HEK293 (cell line): ENCODE measurements around the gene ARV1.

Experiments used
- FEZF1 ChIP-seq: fragments of 450-650 bp; formaldehyde crosslinking; IDR thresholded peaks from 2 replicates; pipeline ENCODE4 v1.5.1; 2016; ENCODE audit warnings: missing biosample characterization, missing genetic modification characterization
- GLIS1 ChIP-seq: fragments of 450-650 bp; formaldehyde crosslinking; IDR thresholded peaks from 2 replicates; pipeline ENCODE4 v1.5.1; 2016; ENCODE audit warnings: missing biosample characterization, missing genetic modification characterization
- HOXA7 ChIP-seq: sonication (generic); formaldehyde crosslinking; IDR thresholded peaks from 2 replicates; pipeline ENCODE4 v1.8.1; 2022; ENCODE audit warnings: missing genetic modification reagents, borderline replicate concordance
- HOXD13 ChIP-seq: sonication (generic); formaldehyde crosslinking; IDR thresholded peaks from 2 replicates; pipeline ENCODE4 v1.8.0; 2022; ENCODE audit warnings: missing genetic modification reagents, borderline replicate concordance
- KLF7 ChIP-seq: fragments of 450-650 bp; formaldehyde crosslinking; IDR thresholded peaks from 2 replicates; pipeline ENCODE4 v1.5.1; 2016; ENCODE audit warnings: missing biosample characterization, missing genetic modification characterization, borderline replicate concordance
- MEIS1 ChIP-seq: sonication (generic); formaldehyde crosslinking; IDR thresholded peaks from 2 replicates; pipeline ENCODE4 v1.8.1; 2022; ENCODE audit warnings: missing genetic modification reagents, mild to moderate bottlenecking, borderline replicate concordance
- MYNN ChIP-seq: fragments of 450-650 bp; formaldehyde crosslinking; IDR thresholded peaks from 2 replicates; pipeline ENCODE4 v1.5.1; 2016; ENCODE audit warnings: missing biosample characterization, missing genetic modification characterization, borderline replicate concordance
- ZBTB17 ChIP-seq: fragments of 450-650 bp; formaldehyde crosslinking; IDR thresholded peaks from 2 replicates; pipeline ENCODE4 v1.5.1; 2016; ENCODE audit warnings: missing biosample characterization, missing genetic modification characterization
- ZBTB20 ChIP-seq: fragments of 450-650 bp; formaldehyde crosslinking; IDR thresholded peaks from 2 replicates; pipeline ENCODE4 v1.5.1; 2016; ENCODE audit warnings: missing biosample characterization, missing genetic modification characterization
- ZBTB21 ChIP-seq: fragments of 450-650 bp; formaldehyde crosslinking; IDR thresholded peaks from 2 replicates; pipeline ENCODE4 v1.5.1; 2017; ENCODE audit warnings: missing biosample characterization, missing genetic modification characterization
- ZBTB8A ChIP-seq: fragments of 450-650 bp; formaldehyde crosslinking; IDR thresholded peaks from 2 replicates; pipeline ENCODE4 v1.5.1; 2016; ENCODE audit warnings: missing biosample characterization, missing genetic modification characterization
- ZFP69B ChIP-seq: fragments of 450-650 bp; formaldehyde crosslinking; IDR thresholded peaks from 2 replicates; pipeline ENCODE4 v1.5.1; 2016; ENCODE audit warnings: missing biosample characterization, missing genetic modification characterization
- ZNF133 ChIP-seq: fragments of 450-650 bp; formaldehyde crosslinking; IDR thresholded peaks from 2 replicates; pipeline ENCODE4 v1.5.1; 2016; ENCODE audit warnings: missing biosample characterization, missing genetic modification characterization
- ZNF146 ChIP-seq: fragments of 450-650 bp; formaldehyde crosslinking; IDR thresholded peaks from 2 replicates; pipeline ENCODE4 v1.5.1; 2016; ENCODE audit warnings: missing biosample characterization, missing genetic modification characterization
- ZNF214 ChIP-seq: fragments of 450-650 bp; formaldehyde crosslinking; IDR thresholded peaks from 2 replicates; pipeline ENCODE4 v1.5.1; 2017; ENCODE audit warnings: missing biosample characterization, mild to moderate bottlenecking, missing genetic modification characterization, borderline replicate concordance
- ZNF24 ChIP-seq: fragments of 450-650 bp; formaldehyde crosslinking; IDR thresholded peaks from 2 replicates; pipeline ENCODE4 v1.5.1; 2016; ENCODE audit warnings: missing biosample characterization, missing genetic modification characterization
- ZNF311 ChIP-seq: fragments of 450-650 bp; formaldehyde crosslinking; IDR thresholded peaks from 2 replicates; pipeline ENCODE4 v1.5.1; 2017; ENCODE audit warnings: missing biosample characterization, missing genetic modification characterization, borderline replicate concordance
- ZNF391 ChIP-seq: fragments of 450-650 bp; formaldehyde crosslinking; IDR thresholded peaks from 2 replicates; pipeline ENCODE4 v1.5.1; 2016; ENCODE audit warnings: low read depth, missing biosample characterization, missing genetic modification characterization, borderline replicate concordance
- ZNF423 ChIP-seq: fragments of 450-650 bp; formaldehyde crosslinking; IDR thresholded peaks from 2 replicates; pipeline ENCODE4 v1.5.1; 2016; ENCODE audit warnings: missing biosample characterization, missing genetic modification characterization
- ZNF426 ChIP-seq: fragments of 450-650 bp; formaldehyde crosslinking; IDR thresholded peaks from 2 replicates; pipeline ENCODE4 v1.5.1; 2017; ENCODE audit warnings: missing biosample characterization, missing genetic modification characterization, mild to moderate bottlenecking, inconsistent platforms, moderate library complexity
- ZNF48 ChIP-seq: fragments of 450-650 bp; formaldehyde crosslinking; IDR thresholded peaks from 2 replicates; pipeline ENCODE4 v1.5.1; 2016; ENCODE audit warnings: missing biosample characterization, missing genetic modification characterization
- ZNF610 ChIP-seq: fragments of 450-650 bp; formaldehyde crosslinking; IDR thresholded peaks from 2 replicates; pipeline ENCODE4 v1.5.1; 2016; ENCODE audit warnings: missing biosample characterization, missing genetic modification characterization, borderline replicate concordance
- ZNF664 ChIP-seq: fragments of 450-650 bp; formaldehyde crosslinking; IDR thresholded peaks from 2 replicates; pipeline ENCODE4 v1.5.1; 2016; ENCODE audit warnings: missing biosample characterization, missing genetic modification characterization
- TF ChIP-seq, protein P1 (sequence below): fragments of 450-650 bp; formaldehyde crosslinking; IDR thresholded peaks from 2 replicates; pipeline ENCODE4 v1.5.1; 2016; ENCODE audit warnings: missing biosample characterization, missing genetic modification characterization, low read depth
- TF ChIP-seq, protein P2 (sequence below): fragments of 450-650 bp; formaldehyde crosslinking; IDR thresholded peaks from 2 replicates; pipeline ENCODE4 v1.5.1; 2016; ENCODE audit warnings: missing biosample characterization, missing genetic modification characterization
- TF ChIP-seq, protein P3 (sequence below): fragments of 450-650 bp; formaldehyde crosslinking; IDR thresholded peaks from 2 replicates; pipeline ENCODE4 v1.5.1; 2016; ENCODE audit warnings: missing biosample characterization, missing genetic modification characterization
- TF ChIP-seq, protein P4 (sequence below): fragments of 450-650 bp; formaldehyde crosslinking; IDR thresholded peaks from 2 replicates; pipeline ENCODE4 v1.5.1; 2016; ENCODE audit warnings: missing biosample characterization, missing genetic modification characterization
- TF ChIP-seq, protein P5 (sequence below): fragments of 450-650 bp; formaldehyde crosslinking; IDR thresholded peaks from 2 replicates; pipeline ENCODE4 v1.5.1; 2017; ENCODE audit warnings: missing biosample characterization, missing genetic modification characterization

The ARV1 gene

DNA sequence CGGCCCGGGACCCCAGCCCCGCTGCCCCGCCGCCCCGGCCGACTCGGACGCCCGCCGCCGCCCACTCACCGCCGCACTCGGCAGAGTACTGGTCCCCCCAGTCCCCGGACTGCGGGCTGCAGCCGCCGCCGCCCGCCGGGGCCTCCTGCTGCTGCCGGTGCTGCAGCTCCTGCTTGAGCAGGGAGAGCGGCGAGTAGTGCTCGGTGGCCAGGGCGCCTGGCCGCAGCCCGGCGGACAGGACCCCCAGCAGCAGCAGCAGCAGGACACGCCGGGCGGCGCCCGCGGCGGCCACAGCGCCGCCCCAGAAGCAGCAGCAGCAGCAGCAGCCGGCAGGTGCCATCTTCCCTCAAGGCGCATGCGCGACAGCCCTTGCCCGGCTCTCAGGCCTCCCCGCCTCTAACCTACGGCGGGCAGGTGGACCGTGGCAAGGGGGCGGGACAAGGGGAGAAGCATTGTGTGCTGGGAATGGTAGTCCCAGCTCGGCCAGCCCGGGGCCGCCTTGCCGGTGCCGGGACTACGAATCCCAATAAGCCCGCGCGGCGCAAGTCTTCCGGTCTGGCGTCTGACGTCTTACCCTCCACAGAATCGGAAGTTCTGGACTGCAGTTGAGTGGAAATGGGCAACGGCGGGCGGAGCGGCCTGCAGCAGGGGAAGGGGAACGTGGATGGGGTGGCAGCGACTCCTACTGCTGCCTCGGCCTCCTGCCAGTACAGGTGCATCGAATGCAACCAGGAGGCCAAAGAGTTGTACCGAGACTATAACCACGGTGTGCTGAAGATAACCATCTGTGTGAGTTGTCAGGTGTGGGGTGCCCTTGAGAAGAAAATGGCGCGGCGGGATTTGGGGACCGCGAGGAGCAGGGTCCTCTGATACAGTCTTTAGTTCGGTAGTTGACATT is at the start of gene ARV1, which contains the start of gene TTC13 (continued):
- TF ChIP-seq, protein P1, sequence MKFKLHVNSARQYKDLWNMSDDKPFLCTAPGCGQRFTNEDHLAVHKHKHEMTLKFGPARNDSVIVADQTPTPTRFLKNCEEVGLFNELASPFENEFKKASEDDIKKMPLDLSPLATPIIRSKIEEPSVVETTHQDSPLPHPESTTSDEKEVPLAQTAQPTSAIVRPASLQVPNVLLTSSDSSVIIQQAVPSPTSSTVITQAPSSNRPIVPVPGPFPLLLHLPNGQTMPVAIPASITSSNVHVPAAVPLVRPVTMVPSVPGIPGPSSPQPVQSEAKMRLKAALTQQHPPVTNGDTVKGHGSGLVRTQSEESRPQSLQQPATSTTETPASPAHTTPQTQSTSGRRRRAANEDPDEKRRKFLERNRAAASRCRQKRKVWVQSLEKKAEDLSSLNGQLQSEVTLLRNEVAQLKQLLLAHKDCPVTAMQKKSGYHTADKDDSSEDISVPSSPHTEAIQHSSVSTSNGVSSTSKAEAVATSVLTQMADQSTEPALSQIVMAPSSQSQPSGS (tag by site-specific recombination): peak; percentile 68
- no peak for TF ChIP-seq MYNN (tag by site-specific recombination)
- peak; percentile 15; the same call in 1 of the 2 replicates for TF ChIP-seq KLF7
- TF ChIP-seq ZNF48 (tag by site-specific recombination): no peak
- no peak for TF ChIP-seq HOXD13
- TF ChIP-seq, protein P2, sequence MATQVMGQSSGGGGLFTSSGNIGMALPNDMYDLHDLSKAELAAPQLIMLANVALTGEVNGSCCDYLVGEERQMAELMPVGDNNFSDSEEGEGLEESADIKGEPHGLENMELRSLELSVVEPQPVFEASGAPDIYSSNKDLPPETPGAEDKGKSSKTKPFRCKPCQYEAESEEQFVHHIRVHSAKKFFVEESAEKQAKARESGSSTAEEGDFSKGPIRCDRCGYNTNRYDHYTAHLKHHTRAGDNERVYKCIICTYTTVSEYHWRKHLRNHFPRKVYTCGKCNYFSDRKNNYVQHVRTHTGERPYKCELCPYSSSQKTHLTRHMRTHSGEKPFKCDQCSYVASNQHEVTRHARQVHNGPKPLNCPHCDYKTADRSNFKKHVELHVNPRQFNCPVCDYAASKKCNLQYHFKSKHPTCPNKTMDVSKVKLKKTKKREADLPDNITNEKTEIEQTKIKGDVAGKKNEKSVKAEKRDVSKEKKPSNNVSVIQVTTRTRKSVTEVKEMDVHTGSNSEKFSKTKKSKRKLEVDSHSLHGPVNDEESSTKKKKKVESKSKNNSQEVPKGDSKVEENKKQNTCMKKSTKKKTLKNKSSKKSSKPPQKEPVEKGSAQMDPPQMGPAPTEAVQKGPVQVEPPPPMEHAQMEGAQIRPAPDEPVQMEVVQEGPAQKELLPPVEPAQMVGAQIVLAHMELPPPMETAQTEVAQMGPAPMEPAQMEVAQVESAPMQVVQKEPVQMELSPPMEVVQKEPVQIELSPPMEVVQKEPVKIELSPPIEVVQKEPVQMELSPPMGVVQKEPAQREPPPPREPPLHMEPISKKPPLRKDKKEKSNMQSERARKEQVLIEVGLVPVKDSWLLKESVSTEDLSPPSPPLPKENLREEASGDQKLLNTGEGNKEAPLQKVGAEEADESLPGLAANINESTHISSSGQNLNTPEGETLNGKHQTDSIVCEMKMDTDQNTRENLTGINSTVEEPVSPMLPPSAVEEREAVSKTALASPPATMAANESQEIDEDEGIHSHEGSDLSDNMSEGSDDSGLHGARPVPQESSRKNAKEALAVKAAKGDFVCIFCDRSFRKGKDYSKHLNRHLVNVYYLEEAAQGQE (tag by site-specific recombination): peak; percentile 76
- TF ChIP-seq ZNF426: no peak
- no peak; the same call in 1 of the 2 replicates for TF ChIP-seq ZNF146 (tag by site-specific recombination)
- TF ChIP-seq, protein P3, sequence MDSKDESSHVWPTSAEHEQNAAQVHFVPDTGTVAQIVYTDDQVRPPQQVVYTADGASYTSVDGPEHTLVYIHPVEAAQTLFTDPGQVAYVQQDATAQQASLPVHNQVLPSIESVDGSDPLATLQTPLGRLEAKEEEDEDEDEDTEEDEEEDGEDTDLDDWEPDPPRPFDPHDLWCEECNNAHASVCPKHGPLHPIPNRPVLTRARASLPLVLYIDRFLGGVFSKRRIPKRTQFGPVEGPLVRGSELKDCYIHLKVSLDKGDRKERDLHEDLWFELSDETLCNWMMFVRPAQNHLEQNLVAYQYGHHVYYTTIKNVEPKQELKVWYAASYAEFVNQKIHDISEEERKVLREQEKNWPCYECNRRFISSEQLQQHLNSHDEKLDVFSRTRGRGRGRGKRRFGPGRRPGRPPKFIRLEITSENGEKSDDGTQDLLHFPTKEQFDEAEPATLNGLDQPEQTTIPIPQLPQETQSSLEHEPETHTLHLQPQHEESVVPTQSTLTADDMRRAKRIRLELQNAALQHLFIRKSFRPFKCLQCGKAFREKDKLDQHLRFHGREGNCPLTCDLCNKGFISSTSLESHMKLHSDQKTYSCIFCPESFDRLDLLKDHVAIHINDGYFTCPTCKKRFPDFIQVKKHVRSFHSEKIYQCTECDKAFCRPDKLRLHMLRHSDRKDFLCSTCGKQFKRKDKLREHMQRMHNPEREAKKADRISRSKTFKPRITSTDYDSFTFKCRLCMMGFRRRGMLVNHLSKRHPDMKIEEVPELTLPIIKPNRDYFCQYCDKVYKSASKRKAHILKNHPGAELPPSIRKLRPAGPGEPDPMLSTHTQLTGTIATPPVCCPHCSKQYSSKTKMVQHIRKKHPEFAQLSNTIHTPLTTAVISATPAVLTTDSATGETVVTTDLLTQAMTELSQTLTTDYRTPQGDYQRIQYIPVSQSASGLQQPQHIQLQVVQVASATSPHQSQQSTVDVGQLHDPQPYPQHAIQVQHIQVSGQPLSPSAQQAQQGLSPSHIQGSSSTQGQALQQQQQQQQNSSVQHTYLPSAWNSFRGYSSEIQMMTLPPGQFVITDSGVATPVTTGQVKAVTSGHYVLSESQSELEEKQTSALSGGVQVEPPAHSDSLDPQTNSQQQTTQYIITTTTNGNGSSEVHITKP: peak; percentile 88
- peak; percentile 99 for TF ChIP-seq ZBTB17 (tag by site-specific recombination)
- TF ChIP-seq ZNF311: no peak
- TF ChIP-seq ZBTB20 (tag by site-specific recombination): peak; percentile 98
- no peak for TF ChIP-seq ZNF664
- no peak for TF ChIP-seq MEIS1 (CRISPR knock-in tag)
- no peak for TF ChIP-seq ZNF423 (tag by site-specific recombination)
- TF ChIP-seq ZBTB8A (tag by site-specific recombination): peak; percentile 97
- TF ChIP-seq FEZF1 (tag by site-specific recombination): peak; percentile 73
- TF ChIP-seq ZNF133 (tag by site-specific recombination): peak; percentile 31; the same call in 1 of the 2 replicates
- TF ChIP-seq ZNF214 (tag by site-specific recombination): no peak
- peak; percentile 74 for TF ChIP-seq GLIS1
- TF ChIP-seq ZBTB21: peak; percentile 99
- TF ChIP-seq, protein P4, sequence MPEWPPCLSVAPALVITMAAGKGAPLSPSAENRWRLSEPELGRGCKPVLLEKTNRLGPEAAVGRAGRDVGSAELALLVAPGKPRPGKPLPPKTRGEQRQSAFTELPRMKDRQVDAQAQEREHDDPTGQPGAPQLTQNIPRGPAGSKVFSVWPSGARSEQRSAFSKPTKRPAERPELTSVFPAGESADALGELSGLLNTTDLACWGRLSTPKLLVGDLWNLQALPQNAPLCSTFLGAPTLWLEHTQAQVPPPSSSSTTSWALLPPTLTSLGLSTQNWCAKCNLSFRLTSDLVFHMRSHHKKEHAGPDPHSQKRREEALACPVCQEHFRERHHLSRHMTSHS (tag by site-specific recombination): no peak
- TF ChIP-seq ZFP69B: peak; percentile 76
- TF ChIP-seq ZNF610 (tag by site-specific recombination): peak; percentile 92
- peak; percentile 91 for TF ChIP-seq ZNF24
- TF ChIP-seq, protein P5, sequence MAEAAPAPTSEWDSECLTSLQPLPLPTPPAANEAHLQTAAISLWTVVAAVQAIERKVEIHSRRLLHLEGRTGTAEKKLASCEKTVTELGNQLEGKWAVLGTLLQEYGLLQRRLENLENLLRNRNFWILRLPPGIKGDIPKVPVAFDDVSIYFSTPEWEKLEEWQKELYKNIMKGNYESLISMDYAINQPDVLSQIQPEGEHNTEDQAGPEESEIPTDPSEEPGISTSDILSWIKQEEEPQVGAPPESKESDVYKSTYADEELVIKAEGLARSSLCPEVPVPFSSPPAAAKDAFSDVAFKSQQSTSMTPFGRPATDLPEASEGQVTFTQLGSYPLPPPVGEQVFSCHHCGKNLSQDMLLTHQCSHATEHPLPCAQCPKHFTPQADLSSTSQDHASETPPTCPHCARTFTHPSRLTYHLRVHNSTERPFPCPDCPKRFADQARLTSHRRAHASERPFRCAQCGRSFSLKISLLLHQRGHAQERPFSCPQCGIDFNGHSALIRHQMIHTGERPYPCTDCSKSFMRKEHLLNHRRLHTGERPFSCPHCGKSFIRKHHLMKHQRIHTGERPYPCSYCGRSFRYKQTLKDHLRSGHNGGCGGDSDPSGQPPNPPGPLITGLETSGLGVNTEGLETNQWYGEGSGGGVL (tag by site-specific recombination): 0 out of 2 replicates have a peak, but pooled peaks have one; percentile 13
- peak; percentile 68; the same call in 1 of the 2 replicates for TF ChIP-seq ZNF391 (tag by site-specific recombination)
- no peak for TF ChIP-seq HOXA7 (CRISPR knock-in tag)
